Astrocyte of the spinal cord (primary cell): ENCODE data around the gene MFAP2.
A peak's percentile ranks its signal among the peaks of the same experiment; 100 is the strongest.

Experiments used
- DNase-seq: peaks from one replicate; pipeline ENCODE4 v3.0.0; 2011; ENCODE audit warnings: low read depth, low spot score
- H3K4me3 ChIP-seq: 2 replicates; pipeline ENCODE4 v1.5.1; 2011; ENCODE audit warnings: low read depth, mild to moderate bottlenecking, low read length, moderate library complexity
- in situ Hi-C: cut with HindIII; loops from 2 replicates; pipeline ENCODE4 v1.10.0; 2017; ENCODE audit warnings: low sequenced_read_pairs
- TF ChIP-seq, protein P1 (sequence below): IDR thresholded peaks from 2 replicates; pipeline ENCODE4 v1.5.1; 2012; ENCODE audit warnings: low read depth, mild to moderate bottlenecking, low read length, inconsistent platforms

Gene MFAP2

GRCh38 chr1:16980473-16981268 lies at the start of gene MFAP2:
Gene MFAP2, minus strand, starts transcription at chr1:16980620. Its CDS starts 2,347 bp downstream, at chr1:16978273.
- peak; percentile 37 for DNase-seq
- in situ Hi-C loops = no loop called here
- TF ChIP-seq, protein P1, sequence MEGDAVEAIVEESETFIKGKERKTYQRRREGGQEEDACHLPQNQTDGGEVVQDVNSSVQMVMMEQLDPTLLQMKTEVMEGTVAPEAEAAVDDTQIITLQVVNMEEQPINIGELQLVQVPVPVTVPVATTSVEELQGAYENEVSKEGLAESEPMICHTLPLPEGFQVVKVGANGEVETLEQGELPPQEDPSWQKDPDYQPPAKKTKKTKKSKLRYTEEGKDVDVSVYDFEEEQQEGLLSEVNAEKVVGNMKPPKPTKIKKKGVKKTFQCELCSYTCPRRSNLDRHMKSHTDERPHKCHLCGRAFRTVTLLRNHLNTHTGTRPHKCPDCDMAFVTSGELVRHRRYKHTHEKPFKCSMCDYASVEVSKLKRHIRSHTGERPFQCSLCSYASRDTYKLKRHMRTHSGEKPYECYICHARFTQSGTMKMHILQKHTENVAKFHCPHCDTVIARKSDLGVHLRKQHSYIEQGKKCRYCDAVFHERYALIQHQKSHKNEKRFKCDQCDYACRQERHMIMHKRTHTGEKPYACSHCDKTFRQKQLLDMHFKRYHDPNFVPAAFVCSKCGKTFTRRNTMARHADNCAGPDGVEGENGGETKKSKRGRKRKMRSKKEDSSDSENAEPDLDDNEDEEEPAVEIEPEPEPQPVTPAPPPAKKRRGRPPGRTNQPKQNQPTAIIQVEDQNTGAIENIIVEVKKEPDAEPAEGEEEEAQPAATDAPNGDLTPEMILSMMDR = no peak
- H3K4me3 ChIP-seq = peak within 1 kb of the TSS; percentile 79

GRCh38 chr1:17030206-17030605 lies 49.8 kb upstream of the MFAP2 start:
- in situ Hi-C loops = no loop called here
- TF ChIP-seq, protein P1 = no peak
- H3K4me3 ChIP-seq = no peak overlapping the region
- DNase-seq = no peak

- TF ChIP-seq, protein P1 = no peak
- in situ Hi-C loops = no loop called here
- H3K4me3 ChIP-seq = no peak overlapping the region
- no peak for DNase-seq
Measured at GRCh38 chr1:17028662-17029188, 48.3 kb upstream of the MFAP2 start.

GRCh38 chr1:17027900-17028299 lies 47.5 kb upstream of the MFAP2 start:
- no peak overlapping the region for H3K4me3 ChIP-seq
- DNase-seq = no peak
- in situ Hi-C loops = no loop called here
- TF ChIP-seq, protein P1 = no peak

DNA sequence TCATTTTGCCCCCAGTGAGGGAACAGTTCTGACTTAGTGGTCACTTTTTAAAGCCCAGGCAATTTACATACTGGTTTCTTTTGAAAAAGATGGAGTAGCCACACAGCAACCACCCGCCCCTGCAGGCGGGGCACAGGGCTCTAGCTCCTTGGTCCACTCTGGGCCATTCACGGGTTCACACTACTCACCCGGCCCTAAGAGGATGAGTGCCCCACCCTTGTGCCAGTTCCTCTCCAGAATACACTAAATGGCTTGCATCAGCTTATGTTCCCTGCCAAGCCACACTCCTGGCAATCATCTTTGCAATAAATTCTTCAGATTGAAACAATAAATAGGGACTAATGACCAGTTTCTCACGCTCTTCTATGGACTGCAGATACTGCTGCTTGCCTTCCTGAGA lies 47.0 kb upstream of the MFAP2 start:
- H3K4me3 ChIP-seq = no peak overlapping the region
- DNase-seq = no peak
- in situ Hi-C loops = no loop called here
- TF ChIP-seq, protein P1 = no peak

GRCh38 chr1:17024721-17025120 lies 44.3 kb upstream of the MFAP2 start:
- in situ Hi-C loops = no loop called here
- no peak for DNase-seq
- TF ChIP-seq, protein P1 = no peak
- no peak overlapping the region for H3K4me3 ChIP-seq
